Activated CD4-positive, alpha-beta T cell treated with anti-CD3 and anti-CD28 coated beads, Interleukin-2, amount 50 U/mL, for 24 hours (primary cell): Measurements from ENCODE around the gene LYPD5.
"Not testable (repeated sequence)": the region's sequence is repeated elsewhere in the genome, so short reads cannot be mapped to it uniquely, and the experiment has no call there.

Experiments
- DNase-seq, 2 donors: peaks; one replicate each; pipeline ENCODE4 v3.0.0-alpha.2; 2020; ENCODE audit warnings: low read depth in 1 of 2, low spot score in 1 of 2

The LYPD5 gene

DNA sequence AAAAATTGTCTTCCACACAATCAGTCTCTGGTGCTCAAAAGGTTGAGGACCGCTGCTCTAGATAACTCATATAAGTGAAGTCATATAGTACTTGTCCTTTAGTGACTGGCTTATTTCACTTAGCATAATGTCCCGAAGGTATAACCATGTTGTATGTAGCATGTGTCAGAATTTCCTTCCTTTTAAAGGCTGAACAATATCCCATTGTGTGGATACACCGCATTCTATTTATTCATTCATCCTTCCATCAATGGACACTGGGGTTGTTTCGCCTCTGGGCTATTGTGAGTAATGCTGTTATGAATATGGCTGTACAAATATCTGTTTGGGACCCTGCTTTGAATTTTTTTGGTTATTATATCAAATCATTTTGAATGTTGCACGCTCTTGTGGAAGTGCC is 4.6 kb upstream of the LYPD5 start:
- DNase-seq, result no peak

DNA sequence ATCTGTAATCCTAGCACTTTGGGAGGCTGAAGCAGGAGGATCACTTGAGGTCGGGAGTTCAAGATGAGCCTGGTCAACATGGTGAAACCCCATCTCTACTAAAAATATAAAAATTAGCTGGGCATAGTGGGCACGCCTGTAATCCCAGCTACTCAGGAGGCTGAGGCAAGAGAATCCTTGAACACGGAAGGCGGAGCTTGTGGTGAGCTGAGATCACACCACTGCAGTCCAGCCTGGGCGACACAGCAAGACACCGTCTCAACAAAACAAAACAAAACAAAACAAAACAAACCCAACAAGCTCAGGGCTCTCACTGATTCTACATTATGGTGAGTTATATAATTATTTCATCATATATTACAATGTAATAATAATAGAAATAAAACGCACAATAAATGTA is 4.2 kb upstream of the LYPD5 start:
- not testable (repeated sequence) for DNase-seq

DNA sequence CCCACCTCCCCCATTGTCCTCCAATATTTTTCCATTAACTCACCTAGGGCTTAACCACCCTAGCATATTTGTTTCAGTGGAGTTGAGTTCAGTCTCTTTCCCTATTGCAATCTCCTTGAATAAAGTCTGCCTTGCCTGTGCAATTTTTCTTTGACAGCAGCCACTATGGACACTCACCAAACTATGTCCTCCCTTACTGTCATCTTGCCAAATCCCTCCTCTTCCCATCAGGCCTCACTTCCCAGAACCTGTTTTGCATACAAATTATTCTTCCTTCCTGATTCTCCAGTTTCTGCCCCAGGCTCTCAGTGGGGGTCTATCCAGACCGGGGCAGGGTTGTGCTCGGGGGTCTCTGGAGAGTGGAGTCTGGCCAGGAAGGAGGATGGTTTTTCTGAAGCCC is 2.2 kb upstream of the LYPD5 start:
- no peak for DNase-seq

DNA sequence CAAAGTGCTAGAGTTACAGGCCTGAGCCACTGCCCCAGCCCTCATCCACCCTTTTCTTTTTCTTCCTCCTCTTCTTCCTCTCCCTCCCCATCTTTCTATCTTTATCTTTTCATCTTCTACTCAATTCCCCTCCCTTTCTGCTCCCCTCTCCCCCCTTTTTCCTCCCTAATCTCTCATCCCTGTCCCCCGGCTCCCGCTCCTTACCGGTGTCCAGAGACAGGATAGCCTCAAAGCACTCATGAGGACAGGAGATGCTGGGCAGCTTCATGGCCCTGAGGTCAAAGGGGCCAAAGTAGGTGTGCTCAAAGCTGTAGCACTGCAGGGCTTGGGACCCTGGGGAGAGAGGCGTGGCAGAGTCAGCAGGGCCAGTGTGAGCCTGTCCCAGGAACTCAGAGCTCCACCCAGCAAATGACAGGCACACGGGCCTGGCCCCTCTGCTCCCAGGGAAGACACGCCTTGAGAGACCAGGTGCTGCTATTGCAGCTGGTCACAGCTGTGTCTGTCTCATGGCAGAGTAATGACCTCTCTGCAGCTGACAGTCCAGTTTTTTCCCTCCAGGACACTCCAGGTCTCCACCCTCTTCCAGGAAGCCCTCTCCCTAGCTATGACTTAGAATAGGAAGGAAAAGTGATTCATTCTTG is 2.6 kb downstream of the LYPD5 start:
- DNase-seq, result no peak

GRCh38 chr19:43798546-43799409 is 3.5 kb downstream of the LYPD5 start:
- peak; percentile 36 to 46 for DNase-seq

DNA sequence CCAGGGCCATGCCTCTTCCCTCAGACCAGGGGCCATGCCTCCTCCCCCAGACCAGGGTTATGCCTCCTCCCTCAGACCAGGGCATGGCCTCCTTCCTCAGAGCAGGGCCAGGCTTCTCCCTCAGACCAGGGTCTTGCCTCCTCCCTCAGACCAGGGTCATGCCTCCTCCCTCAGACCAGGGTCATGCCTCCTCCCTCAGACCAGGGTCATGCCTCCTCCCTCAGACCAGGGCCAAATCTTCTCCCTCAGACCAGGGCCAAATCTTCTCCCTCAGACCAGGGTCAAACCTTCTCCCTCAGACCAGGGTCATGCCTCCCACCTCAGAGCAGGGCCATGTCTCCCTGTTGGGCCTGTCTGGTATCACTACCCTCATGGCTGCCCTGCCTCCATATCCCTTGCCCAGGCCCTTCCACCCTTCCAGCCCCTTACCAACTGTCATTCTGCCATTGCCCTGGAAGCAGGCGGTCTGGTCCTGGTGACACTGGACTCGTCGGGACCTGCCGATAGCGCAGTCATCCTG is 4.2 kb downstream of the LYPD5 start:
- no peak for DNase-seq

DNA sequence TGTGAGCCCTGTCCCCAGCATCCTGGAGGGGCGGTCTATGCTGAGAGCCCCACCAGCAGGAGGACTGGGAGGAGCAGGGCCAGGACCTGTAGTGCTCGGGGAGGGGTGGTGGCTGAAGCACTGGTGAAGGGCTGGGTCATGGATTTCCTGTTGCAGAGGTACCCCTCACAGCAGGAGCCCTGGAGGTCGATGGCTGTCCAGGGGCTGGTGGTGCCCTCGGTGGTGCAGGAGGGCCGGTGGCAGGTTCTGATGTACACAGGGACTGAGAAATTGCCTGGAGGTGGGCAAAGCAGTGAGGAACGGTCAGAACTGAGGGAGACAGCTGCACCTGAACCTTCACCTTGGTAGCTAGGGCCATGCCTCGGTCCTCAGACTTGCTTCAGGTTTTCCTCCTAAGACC is 4.7 kb downstream of the LYPD5 start:
- DNase-seq, result no peak

DNA sequence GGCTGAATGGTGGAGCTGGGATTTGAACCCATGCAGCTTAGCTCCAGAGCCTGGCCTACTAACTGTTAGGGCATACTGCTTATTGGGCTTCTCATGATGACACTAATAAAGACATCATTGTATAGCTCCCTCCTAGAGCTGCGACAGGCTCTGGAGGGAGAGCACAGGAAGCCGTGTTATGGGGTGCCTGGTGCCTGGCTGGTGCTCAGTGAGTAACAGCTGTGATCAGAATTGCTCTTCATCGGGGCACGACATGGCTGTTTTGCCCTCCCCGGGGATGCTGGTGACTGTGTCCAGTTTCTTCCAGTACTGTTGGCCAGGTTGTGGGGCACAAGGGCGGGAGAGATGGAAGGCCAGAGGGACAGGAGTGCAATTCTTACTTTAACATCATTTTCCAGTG is 5.1 kb downstream of the LYPD5 start:
- no peak for DNase-seq

- no peak for DNase-seq
Measured at GRCh38 chr19:43790587-43790986, 11.7 kb downstream of the LYPD5 start.

DNA sequence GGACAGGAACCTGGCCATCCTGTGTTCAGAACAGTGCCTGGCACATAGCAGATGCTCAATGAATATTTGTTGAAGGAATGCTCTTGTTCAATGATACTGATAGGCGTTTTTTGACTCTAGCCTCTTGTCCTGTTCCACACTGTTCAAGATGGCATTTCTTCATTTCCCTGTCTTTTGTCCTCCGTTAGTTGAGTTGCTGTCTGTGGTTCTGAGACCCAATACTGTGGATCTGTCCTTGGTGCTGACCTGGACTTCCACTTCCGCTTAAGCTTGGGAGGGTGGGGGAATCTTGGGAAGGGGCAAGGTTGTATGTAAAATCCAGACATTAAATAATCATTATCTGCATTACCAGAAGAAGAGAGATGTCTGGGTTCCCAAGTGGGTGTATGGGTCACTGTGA is 13.2 kb downstream of the LYPD5 start:
- no peak for DNase-seq

DNA sequence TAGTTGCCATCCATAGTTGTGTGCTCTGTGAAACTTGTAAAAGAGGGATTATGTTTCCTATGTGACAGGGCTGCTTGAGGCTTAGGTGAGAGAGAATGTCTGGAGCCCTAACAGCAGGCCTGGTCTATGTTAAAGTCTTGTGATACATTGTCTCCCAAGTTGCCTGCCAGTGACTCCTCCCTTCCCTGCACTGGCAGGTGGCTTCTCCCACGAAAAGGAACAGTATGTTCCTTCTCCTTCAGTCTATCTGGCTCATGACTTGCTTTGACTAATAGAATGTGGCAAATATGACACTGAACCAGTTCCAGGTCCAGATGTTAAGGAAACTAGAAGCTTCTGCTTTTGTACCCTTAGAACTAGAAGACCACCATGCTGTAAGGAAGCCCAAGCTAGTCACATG is 15.6 kb downstream of the LYPD5 start:
- no peak for DNase-seq

GRCh38 chr19:43784981-43785808 is 17.1 kb downstream of the LYPD5 start:
- DNase-seq, result peak in 1 of 2 donors; percentile 46

DNA sequence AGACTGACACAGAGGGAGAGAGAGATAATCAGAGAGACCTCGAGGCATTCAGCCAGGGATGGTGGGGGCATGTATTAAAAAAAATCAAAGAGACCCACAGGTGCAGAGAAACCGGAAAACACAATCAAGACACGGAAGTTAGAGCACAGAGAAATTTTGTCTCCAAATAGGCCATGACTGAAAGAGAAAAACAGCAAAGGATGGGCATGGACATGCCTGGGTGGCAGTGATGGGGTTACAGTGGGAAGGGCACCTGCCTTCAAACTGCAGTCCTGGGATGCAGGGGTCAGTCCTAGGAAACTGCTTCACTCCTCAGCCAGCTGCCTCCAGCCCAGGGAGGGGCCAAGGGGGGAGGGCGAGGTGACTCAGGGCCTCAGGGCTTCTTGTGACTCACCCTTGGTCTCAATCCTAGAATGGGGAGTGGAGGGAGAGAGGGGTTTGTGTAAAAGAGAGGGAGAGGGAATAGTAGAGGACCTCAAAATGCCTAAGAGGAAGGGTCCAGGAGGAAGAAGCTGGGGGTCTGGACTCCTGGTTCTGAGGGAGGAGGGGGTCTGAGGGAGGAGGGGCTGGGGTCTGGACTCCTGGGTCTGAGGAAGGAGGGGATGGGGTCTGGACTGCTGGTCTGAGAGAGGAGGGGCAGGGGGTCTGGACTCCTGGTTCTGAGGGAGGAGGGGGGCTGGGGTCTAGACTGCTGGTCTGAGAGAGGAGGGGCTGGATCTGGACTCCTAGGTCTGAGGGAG is 17.8 kb downstream of the LYPD5 start:
- DNase-seq, result peak in 1 of 2 donors; percentile 49

- no peak for DNase-seq
Measured at GRCh38 chr19:43783636-43784035, 18.6 kb downstream of the LYPD5 start.

DNA sequence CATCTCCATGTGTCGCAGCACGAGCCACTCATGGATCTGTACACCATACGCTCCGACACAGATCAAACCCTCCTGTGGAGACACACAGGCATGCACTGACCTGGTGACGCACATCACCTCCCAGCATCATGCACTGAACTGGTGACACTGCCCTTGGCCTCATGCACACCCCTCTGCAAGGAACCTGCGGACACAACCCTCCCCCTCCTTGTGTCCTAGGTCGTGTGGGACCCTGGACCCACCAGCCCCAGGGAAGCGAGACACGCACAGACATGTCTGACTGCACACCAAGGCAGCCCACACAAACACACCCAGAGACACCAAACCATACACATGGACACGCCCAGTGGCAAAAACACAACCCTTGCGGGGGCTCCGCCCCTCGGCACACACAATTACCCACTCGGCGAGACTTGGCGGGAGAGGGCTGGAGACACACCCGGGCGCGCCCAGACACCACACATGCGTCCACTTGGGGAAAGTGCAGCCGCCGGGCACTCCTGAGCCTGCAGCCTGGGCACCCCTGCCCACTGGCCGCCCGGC is 19.5 kb downstream of the LYPD5 start:
- DNase-seq, result no peak

DNA sequence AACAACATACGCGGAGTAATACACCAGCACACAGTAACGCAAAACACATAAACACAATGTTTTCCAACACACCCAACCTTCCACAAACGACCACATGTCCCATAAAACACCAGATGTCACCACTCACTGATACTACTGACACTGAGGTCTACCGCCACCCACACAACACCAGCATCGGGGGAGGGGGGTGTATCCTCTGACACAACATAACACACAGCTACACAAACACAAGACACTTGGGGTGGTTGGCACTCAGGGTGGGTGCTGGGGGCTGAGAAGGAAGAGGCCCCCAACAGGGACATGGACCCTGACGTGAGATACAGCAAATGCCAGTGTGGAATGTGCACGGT is 20.0 kb downstream of the LYPD5 start:
- DNase-seq, result no peak

- no peak for DNase-seq
Measured at GRCh38 chr19:43781630-43782310, 20.5 kb downstream of the LYPD5 start.

- DNase-seq, result peak; percentile 46 to 70
Measured at GRCh38 chr19:43780706-43781525, 21.3 kb downstream of the LYPD5 start, which contains the start of gene KCNN4. KCNN4 (minus strand) TSS chr19:43780973; CDS start chr19:43780861, 112 bp downstream.

- no peak for DNase-seq
Measured at GRCh38 chr19:43779820-43780219, 22.4 kb downstream of the LYPD5 start.
